Measurements from ENCODE around the gene HSD17B8.
A peak's percentile ranks its signal among the peaks of the same experiment; 100 is the strongest.

HSD17B8 gene

GRCh38 chr6:33241968-33242367 is 37.5 kb downstream of the HSD17B8 start:
- no peak for DNase-seq (ENCODE audit: low read depth in 2 of 2)

DNA sequence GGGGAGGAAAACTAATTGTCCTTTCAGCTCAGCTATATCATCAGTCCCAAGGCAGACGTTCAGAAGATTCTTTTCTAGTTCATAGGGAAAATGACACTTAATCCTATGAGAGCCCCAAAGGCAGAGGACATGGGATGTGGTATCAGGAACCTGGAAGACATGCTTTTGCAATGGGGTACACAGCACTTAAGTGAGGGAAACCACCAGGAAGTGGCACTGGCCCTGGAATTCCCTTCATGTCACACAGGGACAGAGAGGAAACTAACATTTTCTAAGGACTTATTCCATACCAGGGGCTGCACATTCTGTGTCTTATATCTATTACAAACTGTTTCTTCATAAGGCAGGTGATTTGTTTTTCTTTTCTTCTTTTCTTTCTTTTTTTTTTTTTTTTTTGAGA is 39.0 kb downstream of the HSD17B8 start:
- DNase-seq (ENCODE audit: low read depth in 2 of 2) = no peak

GRCh38 chr6:33247977-33248642 is 43.7 kb downstream of the HSD17B8 start:
- DNase-seq (ENCODE audit: low read depth in 2 of 2) = peak; percentile 53 to 65

- DNase-seq (ENCODE audit: low read depth in 2 of 2) = no peak
These were observed 44.1 kb downstream of the HSD17B8 start for GRCh38 chr6:33248643-33248931.

DNA sequence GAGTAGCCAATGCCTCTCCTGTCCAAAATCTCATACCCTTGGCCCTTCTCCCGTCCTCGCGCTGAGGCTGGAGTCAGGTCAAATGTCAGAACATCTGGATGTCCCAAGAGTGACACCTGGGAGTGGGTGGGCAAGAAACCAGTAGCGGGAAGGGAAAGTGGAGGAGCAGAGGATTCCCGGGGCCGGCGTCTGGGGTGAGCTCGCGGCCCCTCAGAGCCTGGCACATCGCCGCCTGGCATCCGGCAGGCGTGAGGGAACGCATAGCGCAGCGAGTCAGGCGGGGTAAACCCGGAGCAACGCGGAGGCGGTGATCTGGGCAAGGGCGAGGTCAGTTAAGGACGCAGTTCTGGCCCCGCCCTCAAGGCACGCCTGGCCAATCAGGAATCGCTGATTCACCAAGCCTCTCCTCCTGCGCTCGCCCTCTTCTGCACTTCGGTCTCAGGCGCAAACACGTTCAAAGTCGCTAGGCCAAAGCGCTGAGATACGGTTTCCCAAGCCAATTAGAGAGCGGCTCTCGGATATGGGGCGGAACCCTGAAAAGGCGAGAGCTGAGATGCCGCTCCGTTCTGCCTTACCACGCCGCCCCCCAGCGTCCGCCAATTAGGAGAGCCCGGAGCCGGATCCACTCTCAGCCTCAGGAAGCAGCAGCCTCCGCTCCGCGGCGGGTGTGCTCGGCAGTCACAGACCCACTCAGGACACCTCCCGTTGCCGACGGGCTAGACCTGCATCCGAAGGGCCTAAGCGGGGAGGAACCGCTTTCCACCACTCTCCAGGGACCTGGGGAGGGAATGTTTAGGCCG is 44.7 kb downstream of the HSD17B8 start:
- peak; percentile 98 to 99 for DNase-seq (ENCODE audit: low read depth in 2 of 2)

GRCh38 chr6:33249732-33250630 is 45.5 kb downstream of the HSD17B8 start:
- DNase-seq (ENCODE audit: low read depth in 2 of 2) = no peak

- no peak for DNase-seq (ENCODE audit: low read depth in 2 of 2)
These were observed 46.3 kb downstream of the HSD17B8 start for GRCh38 chr6:33250731-33251130.

GRCh38 chr6:33251395-33252012 is 47.0 kb downstream of the HSD17B8 start:
- DNase-seq (ENCODE audit: low read depth in 2 of 2) = no peak

DNA sequence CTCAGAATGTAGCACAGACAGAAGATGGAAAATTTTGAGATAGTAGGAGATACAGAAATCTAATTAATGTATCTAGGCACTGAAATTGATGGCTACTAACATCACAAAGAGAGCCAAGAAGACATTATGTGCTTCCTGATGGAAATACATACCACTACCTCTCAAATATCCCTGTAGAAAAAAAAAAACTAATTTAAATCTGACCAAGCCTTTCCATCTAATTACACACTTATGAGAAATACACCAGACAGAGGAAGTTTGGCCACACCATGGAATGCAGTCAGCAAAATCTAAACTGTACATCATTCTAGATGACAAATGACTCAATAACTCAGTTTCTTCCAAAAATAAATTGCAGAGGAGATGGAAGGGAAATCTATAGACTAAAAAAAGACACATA is 48.3 kb downstream of the HSD17B8 start:
- peak in 1 of 2 experiments; percentile 37 for DNase-seq (ENCODE audit: low read depth in 2 of 2)

DNA sequence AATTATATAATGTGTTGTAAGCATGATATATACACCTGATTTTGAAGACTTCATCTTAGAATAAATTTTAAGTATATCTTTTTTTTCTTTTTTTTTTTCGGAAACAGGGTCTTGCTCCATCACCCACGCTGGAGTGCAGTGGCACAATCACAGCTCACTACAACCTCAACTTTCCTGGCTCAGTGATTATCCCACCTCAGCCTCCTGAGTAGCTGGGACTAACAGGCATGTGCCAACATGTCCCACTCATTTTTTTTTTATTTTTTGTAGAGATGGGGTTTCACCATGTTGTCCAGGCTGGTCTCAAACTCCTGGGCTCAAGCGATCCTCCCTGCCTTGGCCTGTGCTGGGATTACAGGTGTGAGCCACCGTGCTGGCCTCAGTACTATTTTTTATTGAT is 50.1 kb downstream of the HSD17B8 start:
- DNase-seq (ENCODE audit: low read depth in 2 of 2) = no peak

Measured in fibroblast of skin of left biceps (primary cell).